GM12892 (cell line): ENCODE data around the gene ZPLD1.

ENCODE experiments used
- POLR2A ChIP-seq: IDR thresholded peaks from 2 replicates; pipeline ENCODE4 v1.6.1; 2011; ENCODE audit warnings: low read depth, low read length, control low read depth
- POLR2AphosphoS5 ChIP-seq: IDR thresholded peaks from 2 replicates; pipeline ENCODE4 v1.6.1; 2011; ENCODE audit warnings: low read depth, low read length, control low read depth
- TAF1 ChIP-seq: IDR thresholded peaks from 2 replicates; pipeline ENCODE4 v1.6.1; 2011; ENCODE audit warnings: low read depth, mild to moderate bottlenecking, control low read depth, low read length, borderline replicate concordance

DNA sequence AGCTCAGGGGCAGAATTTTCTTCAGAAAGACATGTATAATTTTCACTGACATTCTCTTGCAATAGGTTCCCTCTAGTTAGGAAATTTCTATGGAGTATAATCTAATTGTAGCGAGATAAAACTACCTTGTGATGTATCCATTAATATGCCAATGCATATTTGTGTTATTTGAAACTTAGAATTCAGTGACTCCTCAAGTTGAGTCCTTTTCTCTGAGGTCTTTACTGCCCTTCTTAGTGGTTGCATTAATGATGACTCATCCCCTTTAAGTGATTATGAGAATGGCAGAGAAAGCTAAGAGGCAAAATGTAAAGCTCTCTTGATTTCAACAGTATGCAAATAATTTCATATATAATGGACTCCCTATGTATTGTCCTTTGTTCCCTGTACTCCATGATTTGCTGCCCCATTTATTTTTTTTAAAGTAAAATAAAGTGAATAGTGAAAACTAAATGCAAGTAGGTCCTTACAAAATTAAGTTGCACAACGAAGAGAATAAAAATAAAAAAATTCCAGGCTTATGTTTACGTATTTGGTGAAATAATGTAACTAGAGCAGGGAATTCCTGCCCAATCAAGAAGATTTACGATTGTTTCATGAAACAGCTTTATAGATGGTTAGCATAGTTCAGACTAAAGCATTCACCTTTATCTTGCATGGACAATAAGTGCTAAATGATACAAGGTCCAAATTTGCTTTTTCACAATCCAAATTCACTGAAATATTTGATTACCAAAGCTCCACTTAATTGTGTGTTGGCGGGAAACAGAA lies 78.1 kb downstream of the ZPLD1 start:
- TF ChIP-seq POLR2A: no peak
- TF ChIP-seq TAF1: no peak
- no peak for TF ChIP-seq POLR2AphosphoS5
